Stomach (tissue), 9 donors: ENCODE data around the gene DDX11. TPM values are rescaled to one million over a fixed set of nuclear protein-coding genes. Genes with fewer than 3 reads are reported as not detected.
"Not testable (repeated sequence)": the region's sequence is repeated elsewhere in the genome, so short reads cannot be mapped to it uniquely, and the experiment has no call there.

Experiments
- DNase-seq, 2 donors: peaks; one replicate each; pipeline versions ENCODE4 v3.0.0 to v3.0.0-alpha.2; 2013 to 2019
- H3K27ac ChIP-seq, 5 donors: fragments of 200-600 bp in 4 of 5; sonication (generic) in 4 of 5; one replicate each; pipeline ENCODE4 v1.5.1; 2013 to 2019; ENCODE audit warnings: mild to moderate bottlenecking in 1 of 5, moderate library complexity in 1 of 5
- H3K27me3 ChIP-seq, 3 donors: fragments of 200-600 bp; sonication (generic); one replicate each; pipeline ENCODE4 v1.5.1; 2017 to 2019; ENCODE audit warnings: mixed run types in 1 of 3
- H3K36me3 ChIP-seq, 4 donors: fragments of 200-600 bp; sonication (generic); 1 replicate in 3 of 4; 2 replicates in 1 of 4; pipeline ENCODE4 v1.5.1; 2016 to 2019
- H3K4me1 ChIP-seq, 4 donors: fragments of 200-600 bp; sonication (generic); one replicate each; pipeline ENCODE4 v1.5.1; 2016 to 2019
- H3K4me3 ChIP-seq, 4 donors: fragments of 200-600 bp; sonication (generic) in 3 of 4; one replicate each; pipeline ENCODE4 v1.5.1; 2016 to 2019; ENCODE audit warnings: mild to moderate bottlenecking in 1 of 4
- H3K9me3 ChIP-seq, 4 donors: fragments of 200-600 bp; sonication (generic); one replicate each; pipeline ENCODE4 v1.5.1; 2016 to 2019
- WGBS, 5 donors: extraction: QIAGEN DNeasy Blood & Tissue Kit in 3 of 5; methylation state at CpG; one replicate each; pipeline versions ENCODE4 v1.1.5 to v1.1.7; 2013 to 2018; 5-methylcytosine and 5-hydroxymethylcytosine counted together
- intact Hi-C: fragments of 100-400 bp; cut with DNase I; formaldehyde crosslinking; loops from one replicate; pipeline ENCODE4 v1.15.1; 2023; ENCODE audit warnings: low total_unique reads
- polyA plus RNA-seq, 3 donors: library from polyadenylated mRNA; stranded (reverse); fragments of 200-250 nt; gene quantifications; one replicate each; pipeline ENCODE4 v1.2.3, GENCODE V29; 2013
- small RNA-seq, 4 donors: library from RNA; depleted of rRNA; stranded (forward); fragments of <200 nt; gene quantifications; one replicate each; pipeline ENCODE3, GENCODE V24; 2016
- total RNA-seq, 5 donors: library from RNA; depleted of rRNA; stranded (reverse); fragments of >200 nt; gene quantifications; one replicate each; pipeline versions ENCODE4 v1.1.0 to v1.2.3, GENCODE V29; 2014 to 2016
- donor health status: healthy with polysubstance abuse.
- donor health status: Bipolar disorder and iron deficiency.
- donor health status: healthy.

Gene DDX11
- total and polyA plus RNA-seq, 8 donors: 9.1 to 104 (median 23.5) TPM

- H3K36me3 ChIP-seq, H3K9me3 ChIP-seq, H3K27ac ChIP-seq, H3K27me3 ChIP-seq, H3K4me3 ChIP-seq, DNase-seq, intact Hi-C loops, H3K4me1 ChIP-seq: not testable (repeated sequence)
- WGBS, 5 donors: 33 to 51% (median 34%) methylated on average over 9 of the region's 9 CpGs
Observed at GRCh38 chr12:31144768-31145167, 71.1 kb downstream of the DDX11 start.

- H3K27me3 ChIP-seq, intact Hi-C loops: not testable (repeated sequence)
- 17 to 21% (median 17%) methylated on average over 4 to 6 of the region's 6 CpGs for WGBS, 5 donors
Observed at GRCh38 chr12:31145296-31145695, 71.6 kb downstream of the DDX11 start.

GRCh38 chr12:31147415-31147814, 73.8 kb downstream of the DDX11 start:
- H3K4me3 ChIP-seq, intact Hi-C loops, H3K4me1 ChIP-seq, H3K36me3 ChIP-seq, DNase-seq, H3K9me3 ChIP-seq, H3K27me3 ChIP-seq, H3K27ac ChIP-seq: not testable (repeated sequence)
- WGBS, 5 donors: 31 to 82% (median 71%) methylated on average over 1 to 2 of the region's 3 CpGs

More at GRCh38 chr12:31145296-31145695, 71.6 kb downstream of the DDX11 start:
- H3K36me3 ChIP-seq, H3K4me3 ChIP-seq, H3K4me1 ChIP-seq, H3K27ac ChIP-seq, H3K9me3 ChIP-seq, DNase-seq: not testable (repeated sequence)

GRCh38 chr12:31150766-31151165, 77.1 kb downstream of the DDX11 start:
- intact Hi-C loops, H3K4me3 ChIP-seq, H3K4me1 ChIP-seq, H3K36me3 ChIP-seq, H3K9me3 ChIP-seq, DNase-seq, H3K27me3 ChIP-seq, H3K27ac ChIP-seq: not testable (repeated sequence)
- WGBS, 5 donors: 59 to 75% (median 65%) methylated on average over 4 of the region's 4 CpGs

Small RNA genes within 50 kb of the gene (small RNA-seq; reads per million reads assigned to genes)
- 0 reads per million in 4 donors for gene RF00072

Other genes starting within 250 kb of the DDX11 start
- gene TSPAN11, start 147.1 kb upstream of the DDX11 start, total RNA-seq: 1 to 10 TPM in 3 of 5 donors, under 1 TPM in 2; under 0.01 to 5.5 (median 1.3) TPM
- 1 to 10 TPM in 2 of 3 donors, under 1 TPM in 1; 0.80 to 3.7 (median 1.3) TPM for gene TSPAN11, start 147.1 kb upstream of the DDX11 start, polyA plus RNA-seq